HG02610 (cell line): ENCODE results near the gene UBASH3B.

Source experiments
- ATAC-seq: cut with Tn5 transposase; IDR thresholded peaks from one replicate; pipeline ENCODE4 v1.9.1; 2021; ENCODE audit warnings: mild to moderate bottlenecking, moderate library complexity; ENCODE audit not compliant: unreplicated experiment

Gene UBASH3B

DNA sequence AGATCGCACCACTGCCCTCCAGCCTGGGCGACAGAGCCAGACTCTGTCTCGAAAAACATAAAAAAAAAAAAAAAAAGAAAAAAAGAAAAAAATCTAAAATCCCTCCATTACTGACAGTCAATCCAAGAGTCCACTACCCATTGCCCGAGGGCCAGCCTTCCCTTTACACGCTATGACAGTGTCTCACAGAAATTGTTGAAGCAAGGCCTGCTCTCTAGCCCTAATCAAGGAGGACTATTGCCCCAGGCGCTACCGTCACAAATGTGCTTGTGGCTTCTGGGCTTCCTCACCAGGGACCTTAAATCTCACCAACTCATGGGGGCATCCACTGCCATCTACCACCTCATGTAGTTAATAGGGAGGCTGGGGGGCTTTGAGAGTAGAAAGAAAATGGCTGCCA lies 49.9 kb downstream of the UBASH3B start:
- ATAC-seq: no peak

DNA sequence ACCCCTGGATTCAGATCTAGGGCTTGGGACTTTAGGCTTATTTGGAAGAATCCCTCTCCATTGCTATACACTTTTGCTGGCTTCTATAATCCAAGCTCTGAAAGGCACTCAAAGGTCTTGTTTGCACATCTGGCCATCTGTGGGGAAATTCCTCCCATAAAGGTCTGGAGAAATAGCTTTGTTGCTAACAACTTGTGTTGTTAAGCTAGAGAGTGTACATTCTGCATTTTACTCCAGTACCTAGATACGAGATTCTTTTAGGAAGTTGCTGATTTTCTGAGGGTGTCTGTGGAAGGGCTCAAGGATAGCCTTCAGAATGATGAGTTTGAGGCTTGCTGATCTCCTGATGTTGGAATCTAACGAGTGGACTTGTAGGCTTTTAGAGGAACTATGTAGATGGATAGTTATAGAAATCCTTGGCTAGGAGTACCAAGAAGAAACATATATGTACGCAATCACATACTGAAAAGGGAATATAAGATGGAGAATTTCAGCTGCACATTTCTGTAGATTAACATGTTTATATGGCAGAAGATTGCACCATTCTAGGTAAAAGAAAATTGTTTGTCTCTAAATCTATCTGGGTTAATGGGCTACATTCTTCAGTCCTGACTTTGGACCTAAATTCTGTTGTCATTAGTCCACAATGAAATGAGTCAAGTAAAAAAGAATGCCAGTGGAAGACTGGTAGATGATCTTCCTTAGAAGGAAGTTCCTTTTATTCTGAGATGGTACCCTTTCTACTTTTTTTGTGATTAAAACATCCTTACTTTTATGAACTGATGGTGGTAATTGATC lies 51.0 kb downstream of the UBASH3B start:
- no peak for ATAC-seq

GRCh38 chr11:122707111-122707510 lies 51.6 kb downstream of the UBASH3B start:
- no peak for ATAC-seq

- no peak for ATAC-seq
Observed at GRCh38 chr11:122707901-122708300, 52.4 kb downstream of the UBASH3B start.

- no peak for ATAC-seq
Observed at GRCh38 chr11:122709039-122709760, 53.7 kb downstream of the UBASH3B start.

DNA sequence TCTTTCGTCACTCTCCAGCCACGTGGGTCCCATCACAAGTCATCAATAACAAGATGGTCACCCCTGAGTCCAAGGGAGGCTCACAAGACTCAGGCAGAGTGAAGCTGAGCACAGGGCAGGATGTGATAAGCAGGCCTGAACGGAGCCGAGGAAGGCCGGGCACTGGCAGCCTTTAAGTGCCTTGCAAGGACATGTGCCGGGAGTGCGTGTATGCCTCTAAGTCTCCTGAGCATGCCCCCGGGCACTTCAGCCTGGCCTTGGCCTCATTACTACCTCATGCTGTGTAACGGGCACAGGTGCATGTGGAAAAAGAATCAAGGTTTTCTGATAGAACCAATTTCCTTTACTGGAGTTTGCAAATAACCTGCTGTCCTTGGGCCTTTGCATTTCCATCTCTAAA lies 55.8 kb downstream of the UBASH3B start:
- ATAC-seq: no peak

- no peak for ATAC-seq
Observed at GRCh38 chr11:122711831-122712381, 56.4 kb downstream of the UBASH3B start.

- ATAC-seq: peak; percentile 42
Observed at GRCh38 chr11:122714004-122714403, 58.5 kb downstream of the UBASH3B start.

DNA sequence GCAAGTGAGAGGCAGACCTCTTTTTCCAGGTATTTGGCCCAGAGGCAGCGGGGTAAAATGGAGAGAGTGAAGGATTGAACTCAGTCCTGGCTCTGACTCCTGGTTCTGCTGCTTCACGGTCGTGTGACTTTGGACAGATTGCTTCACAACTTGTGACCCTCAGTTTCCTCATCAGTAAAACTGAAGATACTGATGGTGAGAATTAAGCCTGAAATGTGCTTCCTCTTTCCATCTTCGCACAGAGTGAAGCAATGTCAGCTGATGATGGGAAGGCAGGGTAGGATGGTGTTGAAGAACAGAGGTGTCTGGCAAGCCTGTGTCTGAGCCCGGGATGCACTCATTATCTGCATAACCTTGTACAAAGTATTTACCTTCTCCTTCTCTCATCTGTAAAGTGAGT lies 59.0 kb downstream of the UBASH3B start:
- ATAC-seq: no peak

GRCh38 chr11:122715548-122716440 lies 60.3 kb downstream of the UBASH3B start:
- ATAC-seq: no peak

- ATAC-seq: peak; percentile 67
Observed at GRCh38 chr11:122717264-122717867, 61.8 kb downstream of the UBASH3B start.

DNA sequence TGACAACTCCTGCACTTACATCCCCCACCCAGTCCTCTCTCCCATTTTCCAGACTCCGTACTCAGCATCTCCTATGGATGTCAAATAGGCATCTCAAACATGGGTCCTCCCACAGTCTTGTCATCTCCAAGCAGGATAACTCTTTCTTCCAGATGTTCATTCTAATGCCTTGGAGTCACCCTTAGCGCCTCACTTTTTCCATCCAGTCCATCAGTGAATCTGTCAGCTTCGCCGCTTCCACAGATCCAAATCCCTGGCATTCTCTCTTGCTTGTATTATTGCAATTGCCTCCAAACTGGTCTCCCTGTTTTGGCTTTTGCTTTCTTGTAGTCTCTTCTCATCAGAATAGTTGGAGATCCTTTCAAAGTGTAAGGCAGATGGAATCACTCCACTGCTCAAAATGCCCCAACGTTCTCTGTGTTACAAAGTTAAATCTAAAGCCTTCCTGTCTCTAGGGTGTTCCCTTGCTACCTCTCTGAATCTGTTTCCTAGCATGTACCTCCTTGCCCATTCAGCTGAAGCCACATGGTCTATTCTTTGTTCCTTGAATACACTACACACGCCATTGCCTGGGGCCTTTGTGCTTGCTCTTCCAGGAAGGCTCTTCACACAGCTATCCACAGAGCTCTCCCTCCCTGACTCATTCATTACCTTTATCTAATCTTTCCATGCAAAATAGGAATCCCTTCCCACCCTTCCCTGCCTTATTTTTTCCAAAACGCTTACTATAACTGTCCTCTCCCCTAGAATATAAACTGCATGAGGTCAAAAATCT lies 64.8 kb downstream of the UBASH3B start:
- ATAC-seq: no peak

DNA sequence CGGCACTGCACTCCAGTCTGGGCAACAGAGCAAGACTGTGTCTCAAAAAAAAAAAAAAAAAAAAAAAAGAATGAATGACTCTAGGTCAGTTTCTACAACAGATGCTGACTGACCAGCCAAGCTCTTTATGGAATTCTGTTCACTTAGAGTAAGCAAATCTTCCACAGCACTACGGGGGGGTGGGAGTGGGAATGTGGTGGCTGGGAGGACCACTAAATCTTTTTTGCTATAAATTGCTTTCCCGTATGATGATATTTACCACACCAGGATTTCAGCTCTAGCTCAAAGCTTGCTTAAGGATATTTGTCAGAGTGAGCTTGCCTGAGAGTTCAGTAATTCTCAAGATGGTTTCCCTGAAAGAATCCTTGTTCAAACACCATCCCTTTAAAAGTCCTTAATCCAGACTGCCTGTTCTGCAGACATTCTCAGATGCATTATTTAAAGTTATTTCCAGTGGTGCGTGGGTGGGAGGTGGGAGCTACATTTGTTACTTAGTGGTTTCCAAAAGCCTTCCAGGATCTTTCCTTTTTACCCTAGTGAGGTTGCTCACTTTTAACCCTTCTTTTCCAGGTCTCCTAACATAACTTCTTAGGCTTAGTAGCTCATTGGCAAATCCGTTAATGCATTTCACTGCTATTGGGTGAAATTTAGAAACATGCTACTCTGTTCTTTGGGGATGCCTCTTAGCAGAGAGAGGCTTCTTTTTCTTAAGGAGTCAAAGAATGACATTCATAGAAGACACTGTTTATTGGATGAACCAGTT lies 65.9 kb downstream of the UBASH3B start:
- no peak for ATAC-seq

GRCh38 chr11:122721964-122722266 lies 66.4 kb downstream of the UBASH3B start:
- ATAC-seq: no peak

- ATAC-seq: no peak
Observed at GRCh38 chr11:122723106-122723505, 67.6 kb downstream of the UBASH3B start.

DNA sequence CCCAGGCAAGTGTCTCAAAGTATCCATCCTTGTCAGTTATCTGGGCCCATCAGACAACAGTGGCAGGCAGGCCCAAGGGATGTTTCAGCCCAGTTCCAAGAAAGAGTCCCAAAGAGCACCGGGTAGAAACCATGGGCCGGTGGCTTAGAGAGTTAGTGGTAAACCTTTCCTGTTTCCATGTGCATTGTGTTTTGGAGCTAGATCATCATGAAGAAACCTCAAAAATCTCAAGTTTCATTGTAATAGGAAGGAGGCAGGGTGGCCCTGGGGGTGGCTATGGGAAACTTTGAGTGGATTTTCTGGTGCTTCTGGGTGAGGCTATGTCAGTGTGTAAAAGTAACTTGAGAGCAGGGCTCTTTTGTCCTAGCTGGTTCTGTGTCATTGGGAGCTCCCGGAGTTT lies 68.1 kb downstream of the UBASH3B start:
- no peak for ATAC-seq

DNA sequence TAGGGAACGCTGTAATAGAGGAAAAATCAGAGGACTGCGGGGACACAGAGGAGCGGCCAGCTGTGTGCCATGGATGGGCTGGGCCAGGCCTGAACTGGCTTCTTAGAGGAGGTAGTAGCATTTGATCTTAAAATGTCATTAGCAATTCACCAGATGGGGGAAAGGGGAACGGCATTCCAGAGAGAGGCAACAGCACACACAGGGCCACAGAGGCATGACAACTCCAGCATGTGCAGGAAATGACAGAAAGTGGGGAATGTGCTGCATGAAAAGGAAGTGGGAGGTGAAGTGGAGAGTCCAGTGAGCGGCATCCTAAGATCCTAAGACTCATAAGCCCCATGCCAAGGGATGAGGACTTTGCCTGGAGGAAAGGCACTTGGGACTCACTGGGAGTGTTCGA lies 69.0 kb downstream of the UBASH3B start:
- no peak for ATAC-seq

DNA sequence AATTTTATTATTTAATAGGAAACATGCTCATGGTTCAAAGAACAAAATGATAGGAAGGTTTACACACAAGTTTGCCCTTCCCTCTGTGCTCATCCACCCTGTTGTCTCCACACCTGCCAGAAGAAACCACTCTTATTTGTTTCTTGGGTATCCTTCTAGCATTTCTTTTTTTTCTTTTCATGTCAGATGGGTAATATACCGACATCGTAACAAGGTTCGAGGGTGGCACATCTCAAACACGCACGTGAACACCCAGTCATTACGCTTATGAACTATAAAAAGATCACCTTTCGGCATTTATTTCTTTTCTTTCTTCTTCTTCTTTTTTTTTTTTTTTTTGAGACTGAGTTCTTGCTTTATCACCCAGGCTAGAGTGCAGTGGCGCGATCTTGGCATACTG lies 70.5 kb downstream of the UBASH3B start:
- no peak for ATAC-seq
